SK-N-MC (cell line): ENCODE data around the gene VAV2.
A peak's percentile ranks its signal among the peaks of the same experiment; 100 is the strongest.

Source experiments
- DNase-seq: peaks from one replicate; pipeline ENCODE4 v3.0.0-alpha.2; 2011; ENCODE audit warnings: low read depth, low spot score
- H3K27ac ChIP-seq: fragments of 200-600 bp; sonication (generic); 2 replicates; pipeline ENCODE4 v1.5.1; 2016; ENCODE audit warnings: mixed run types
- H3K36me3 ChIP-seq: fragments of 200-600 bp; sonication (generic); 2 replicates; pipeline ENCODE4 v1.6.1; 2017; ENCODE audit warnings: antibody characterized with exemption, low read length, mixed read lengths; ENCODE audit not compliant: insufficient read depth
- H3K4me3 ChIP-seq: fragments of 200-600 bp; sonication (generic); 2 replicates; pipeline ENCODE4 v1.5.1; 2016
- H3K9ac ChIP-seq: fragments of 200-600 bp; sonication (generic); 2 replicates; pipeline ENCODE4 v1.8.0; 2017; ENCODE audit warnings: mixed run types, mixed read lengths; ENCODE audit not compliant: insufficient read length
- H3K9me3 ChIP-seq: fragments of 200-600 bp; sonication (generic); 2 replicates; pipeline ENCODE4 v1.6.1; 2017; ENCODE audit warnings: low read depth, mild to moderate bottlenecking, antibody characterized with exemption, low read length, moderate library complexity, mixed read lengths
- EZH2 ChIP-seq: fragments of 200-600 bp; sonication (generic); IDR thresholded peaks from one replicate; pipeline ENCODE4 v1.6.1; 2017; ENCODE audit warnings: antibody characterized with exemption
- FOXP2 ChIP-seq: optimal IDR thresholded peaks from 2 replicates; pipeline ENCODE3; 2011; ENCODE audit warnings: mild to moderate bottlenecking, moderate library complexity; ENCODE audit not compliant: insufficient read depth; ENCODE audit errors: extremely low read length, control extremely low read depth
- POLR2AphosphoS5 ChIP-seq: IDR thresholded peaks from 2 replicates; pipeline ENCODE4 v1.6.1; 2012; ENCODE audit warnings: mild to moderate bottlenecking, low read depth, low read length, borderline replicate concordance

The VAV2 gene

DNA sequence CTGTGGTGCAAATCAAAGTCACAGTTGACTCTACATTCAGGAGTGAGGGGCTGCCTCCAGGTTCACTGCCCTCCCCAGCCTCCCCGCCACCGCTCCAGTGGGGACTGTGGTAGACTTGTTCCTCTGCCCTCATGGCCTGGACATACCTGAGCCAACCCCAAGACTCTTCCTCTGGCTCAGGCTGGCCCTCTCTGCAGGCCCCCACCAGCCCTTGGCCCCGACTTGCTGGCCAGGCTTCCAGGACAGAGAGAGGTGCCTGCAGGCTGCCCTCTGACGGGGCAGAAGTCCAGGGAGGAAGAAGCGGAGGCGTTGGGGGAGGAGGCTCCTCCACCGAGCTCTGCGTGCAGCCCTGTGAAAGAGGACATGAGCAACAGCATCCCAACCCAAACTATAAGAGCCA is 251.2 kb downstream of the VAV2 start:
- Histone ChIP-seq H3K36me3 (no peaks in the 10 kb centered on the region), H3K27ac (no peak overlapping the region), H3K4me3 (no peak overlapping the region), H3K9me3 (no peaks in the 10 kb centered on the region), H3K9ac (no peak overlapping the region)
- DNase-seq, result no peak
- TF ChIP-seq POLR2AphosphoS5, result no peak
- TF ChIP-seq FOXP2, result no peak
- no peak for TF ChIP-seq EZH2

DNA sequence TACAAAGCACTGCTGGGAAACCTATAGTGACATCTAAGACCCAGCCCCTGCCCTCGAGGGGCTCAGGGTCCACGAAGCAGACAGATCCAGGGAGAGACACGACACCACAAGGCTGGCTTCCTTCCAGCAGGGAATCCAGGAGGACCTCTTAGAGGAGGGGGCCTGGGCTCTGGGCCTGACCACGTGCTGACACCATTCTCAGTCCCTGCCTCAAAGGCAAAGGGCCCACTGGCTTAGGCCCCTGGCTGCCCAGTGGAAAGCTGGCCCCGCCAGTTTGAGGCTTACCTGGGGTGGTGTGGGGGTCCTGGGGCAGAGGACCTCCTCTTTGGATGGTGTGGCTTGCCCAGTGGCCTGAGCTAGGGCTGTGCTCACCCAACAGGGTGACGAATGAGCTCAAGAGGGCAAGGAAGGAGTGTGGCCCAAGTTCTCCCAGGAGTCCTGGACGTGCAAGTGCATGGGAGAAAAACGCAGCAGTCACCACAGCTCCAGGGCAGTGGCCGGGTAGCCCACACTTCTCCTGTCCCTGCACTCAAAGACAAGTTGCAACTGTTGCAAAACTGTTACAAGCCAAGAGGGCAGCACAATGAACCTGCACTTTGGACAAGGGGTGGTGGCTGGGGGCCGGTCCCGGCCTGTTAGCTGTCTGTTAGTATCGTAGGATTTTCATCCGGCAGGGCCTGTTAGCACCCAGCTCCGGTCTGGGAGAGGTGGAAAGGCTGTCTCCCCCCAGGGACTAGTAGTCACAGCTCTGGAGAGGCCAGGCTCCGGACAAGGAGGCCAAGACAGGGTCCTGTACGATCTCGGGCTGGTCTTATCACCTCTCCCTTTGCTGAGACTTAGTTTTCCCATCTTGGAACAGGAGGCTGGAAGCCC is 252.5 kb downstream of the VAV2 start:
- H3K9ac ChIP-seq, result no peak overlapping the region
- H3K36me3 ChIP-seq, result no peaks in the 10 kb centered on the region
- no peak overlapping the region for H3K4me3 ChIP-seq
- TF ChIP-seq EZH2, result no peak
- TF ChIP-seq POLR2AphosphoS5, result no peak
- no peak for TF ChIP-seq FOXP2
- DNase-seq, result no peak
- H3K27ac ChIP-seq, result no peak overlapping the region
- H3K9me3 ChIP-seq, result no peaks in the 10 kb centered on the region

DNA sequence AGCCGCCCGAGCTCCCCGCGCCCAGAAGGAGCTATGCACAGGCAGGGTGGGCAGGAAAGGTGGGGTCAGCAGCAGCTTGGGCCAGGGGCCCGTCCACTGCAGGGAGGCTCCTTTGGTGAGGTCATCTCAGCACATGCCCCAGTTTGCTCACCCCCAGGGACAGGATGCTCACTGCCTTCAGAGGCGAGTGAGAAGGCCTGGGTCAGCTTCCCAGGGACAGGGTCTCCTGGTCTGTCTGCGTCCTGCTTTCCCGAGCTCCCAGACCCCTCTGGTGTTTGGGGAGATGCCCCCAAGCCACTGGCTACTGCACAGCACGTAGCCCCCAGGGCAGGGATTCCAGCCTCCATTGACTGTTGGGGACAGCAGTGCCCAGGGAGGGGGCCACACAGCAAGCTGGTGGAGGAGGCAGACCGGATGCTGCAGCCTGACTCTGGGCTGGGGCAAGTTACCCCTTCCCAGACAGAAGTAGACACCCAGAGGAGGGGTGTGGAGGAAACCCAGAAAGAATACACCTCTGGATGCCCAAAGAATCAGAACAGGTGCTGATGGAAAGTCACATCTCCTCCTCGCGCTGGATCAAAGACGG is 253.4 kb downstream of the VAV2 start:
- Histone ChIP-seq H3K9me3 (no peaks in the 10 kb centered on the region), H3K4me3 (no peak overlapping the region), H3K27ac (no peak overlapping the region), H3K36me3 (no peaks in the 10 kb centered on the region), H3K9ac (no peak overlapping the region)
- no peak for TF ChIP-seq EZH2
- no peak for TF ChIP-seq POLR2AphosphoS5
- TF ChIP-seq FOXP2, result no peak
- DNase-seq, result no peak

DNA sequence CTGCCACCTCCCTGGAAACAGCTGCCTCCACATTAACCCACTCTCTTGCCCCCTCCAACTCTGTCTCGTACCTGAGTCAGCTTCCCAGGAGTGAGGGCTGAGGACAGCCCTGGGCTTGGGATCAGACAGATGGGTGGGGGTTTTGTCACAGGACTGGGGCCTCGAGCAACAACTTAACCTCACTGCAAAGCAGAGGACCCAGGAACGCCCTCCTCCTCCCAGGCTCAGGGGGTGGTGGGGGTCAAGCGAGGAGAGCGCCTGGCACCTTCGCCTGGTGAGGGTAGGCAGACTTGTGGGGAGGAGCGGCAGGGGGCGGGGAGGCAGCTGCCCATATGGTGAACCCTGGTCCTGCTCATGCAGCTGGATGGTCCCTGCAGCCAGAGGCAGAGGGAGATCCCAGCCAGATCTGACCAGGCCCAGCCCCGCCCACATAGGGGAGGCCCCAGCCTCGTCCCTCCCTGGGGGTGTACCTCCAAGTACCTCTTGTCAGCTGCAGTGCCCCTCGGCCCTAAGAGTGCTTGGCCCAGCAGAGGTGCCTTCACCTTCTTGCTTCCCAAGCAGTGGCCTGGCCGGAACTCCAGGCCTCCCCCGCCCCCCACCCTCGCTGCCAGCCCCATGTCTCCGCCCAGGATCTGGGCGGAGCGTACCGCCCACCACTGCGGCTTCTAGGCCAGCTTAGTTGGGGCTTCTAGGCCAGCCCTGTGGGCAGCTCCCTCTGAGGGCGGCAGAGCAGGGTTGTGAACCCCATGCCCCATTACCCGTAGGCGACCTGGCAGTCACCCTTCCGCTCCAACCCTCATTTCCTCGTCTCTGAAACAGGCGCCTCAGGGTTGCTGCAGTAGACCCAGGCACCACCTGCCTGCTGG is 254.1 kb downstream of the VAV2 start, which contains the start of gene SARDH:
TSS of gene SARDH (minus strand) at position 579 of the 866 bp plus-strand sequence. CDS start 4,179 bp downstream, outside the sequence.
- peak within 1 kb of the TSS; percentile 71 for H3K4me3 ChIP-seq
- H3K9me3 ChIP-seq, result no peaks in the 10 kb centered on the region
- no peak within 1 kb of the TSS for H3K27ac ChIP-seq
- no peaks in the 10 kb centered on the region for H3K36me3 ChIP-seq
- DNase-seq, result no peak
- TF ChIP-seq POLR2AphosphoS5 (no peak), EZH2 (no peak), FOXP2 (no peak)
- no peak within 1 kb of the TSS for H3K9ac ChIP-seq

DNA sequence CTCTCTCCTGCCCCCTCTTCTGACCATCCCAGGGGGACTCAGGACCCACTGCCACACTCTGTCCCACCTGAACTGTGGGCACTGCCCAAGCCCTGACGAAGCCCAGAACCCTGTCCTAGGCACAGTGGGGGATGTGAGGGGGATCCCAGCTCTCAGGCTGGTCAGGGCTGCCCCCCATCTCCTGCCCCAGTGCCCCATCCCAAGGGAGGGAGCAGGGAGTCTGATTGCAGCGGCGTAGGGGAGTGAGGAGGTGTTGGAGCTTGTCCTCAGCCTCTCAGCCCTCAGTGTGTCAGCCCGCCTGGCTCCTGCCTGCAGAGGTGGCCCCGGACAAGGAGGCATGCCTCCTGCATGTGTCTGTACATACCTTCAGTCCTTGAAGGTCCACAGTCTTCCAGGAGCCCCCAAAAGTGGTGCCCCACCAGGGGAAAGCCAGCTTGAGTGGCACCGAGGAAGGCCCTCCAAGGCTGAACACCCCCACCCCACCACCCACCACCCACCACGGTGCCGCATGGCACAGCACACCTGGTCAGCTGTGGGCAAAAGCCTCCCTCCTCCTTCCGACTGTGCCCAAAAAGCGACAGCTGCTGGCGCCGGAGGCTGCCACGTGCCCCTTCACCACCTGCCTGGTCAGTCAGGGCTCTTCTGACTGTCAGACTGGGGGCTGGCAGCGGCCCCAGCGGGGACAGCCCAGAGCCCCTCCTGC is 254.9 kb downstream of the VAV2 start:
- DNase-seq, result no peak
- TF ChIP-seq FOXP2, result no peak
- Histone ChIP-seq H3K9ac (no peak overlapping the region), H3K36me3 (no peaks in the 10 kb centered on the region), H3K27ac (no peak overlapping the region), H3K4me3 (no peak overlapping the region), H3K9me3 (no peaks in the 10 kb centered on the region)

DNA sequence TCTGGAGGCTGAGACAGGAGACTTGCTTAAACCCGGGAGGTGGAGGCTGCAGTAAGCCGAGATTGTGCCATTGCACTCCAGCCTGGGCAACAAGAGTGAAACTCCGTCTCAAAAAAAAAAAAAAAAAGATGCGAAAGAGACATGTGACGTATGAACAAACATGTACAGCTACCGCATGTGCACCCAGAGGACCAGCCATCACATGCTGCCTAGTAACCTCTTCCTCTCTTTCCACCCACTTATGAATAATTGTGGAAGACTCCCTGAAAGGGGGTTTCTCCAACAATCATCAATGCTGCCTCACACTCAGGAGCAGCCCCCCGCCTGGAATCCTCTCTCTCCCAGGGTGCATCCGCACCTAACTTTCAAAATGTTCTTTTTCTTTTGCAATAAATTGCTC is 256.2 kb downstream of the VAV2 start:
- Histone ChIP-seq H3K27ac (no peak overlapping the region), H3K9ac (no peak overlapping the region)
- DNase-seq, result no peak

DNA sequence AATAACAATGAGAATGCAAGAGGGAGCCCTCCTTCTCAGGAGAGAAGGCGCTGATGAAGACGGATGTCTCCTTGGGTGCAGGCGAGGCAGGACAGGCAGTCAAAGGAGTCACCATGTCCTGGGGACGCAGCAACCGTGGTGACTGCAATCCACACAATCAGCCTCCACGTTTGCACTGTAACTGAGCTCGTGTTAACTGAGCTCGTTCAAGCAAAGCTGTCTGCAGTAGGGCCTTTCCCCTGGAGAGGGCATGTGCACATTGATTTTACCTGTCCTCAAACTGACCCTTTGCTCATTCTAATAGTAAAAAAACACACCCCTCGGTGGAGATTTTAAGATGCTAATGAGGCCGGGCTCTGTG is 256.7 kb downstream of the VAV2 start:
- no peak for DNase-seq
- Histone ChIP-seq H3K9ac (no peak overlapping the region), H3K36me3 (no peaks in the 10 kb centered on the region), H3K9me3 (no peaks in the 10 kb centered on the region), H3K27ac (no peak overlapping the region), H3K4me3 (no peak overlapping the region)
- no peak for TF ChIP-seq FOXP2
- TF ChIP-seq POLR2AphosphoS5, result no peak
- TF ChIP-seq EZH2, result no peak

More for the DNA sequence above, 256.2 kb downstream of the VAV2 start:
- no peaks in the 10 kb centered on the region for H3K36me3 ChIP-seq
- no peak overlapping the region for H3K4me3 ChIP-seq
- no peaks in the 10 kb centered on the region for H3K9me3 ChIP-seq
- TF ChIP-seq POLR2AphosphoS5 (no peak), FOXP2 (no peak)
